Osteoblast (primary cell): ENCODE results near the gene KANSL1. TPM values are rescaled to one million over a fixed set of nuclear protein-coding genes. Genes with fewer than 3 reads are reported as not detected.
"Not testable (repeated sequence)": the region's sequence is repeated elsewhere in the genome, so short reads cannot be mapped to it uniquely, and the experiment has no call there.

ENCODE experiments used
- DNase-seq: peaks from one replicate; pipeline ENCODE4 v3.0.0; 2011; ENCODE audit warnings: low spot score, mixed read lengths; ENCODE audit not compliant: insufficient read length; ENCODE audit errors: missing footprints
- H2AFZ ChIP-seq: 2 replicates; pipeline ENCODE4 v1.6.0; 2011; ENCODE audit warnings: mild to moderate bottlenecking, low read length
- H3K27ac ChIP-seq: 2 replicates; pipeline ENCODE4 v1.5.1; 2011; ENCODE audit warnings: mild to moderate bottlenecking, low read depth, low read length, moderate library complexity
- H3K27me3 ChIP-seq: 2 replicates; pipeline ENCODE4 v1.6.0; 2012; ENCODE audit warnings: mild to moderate bottlenecking, control low read depth, inconsistent platforms, low read length, moderate library complexity; ENCODE audit not compliant: insufficient read depth
- H3K36me3 ChIP-seq: 2 replicates; pipeline ENCODE4 v1.5.1; 2011; ENCODE audit warnings: mild to moderate bottlenecking, low read length, control low read depth, moderate library complexity; ENCODE audit not compliant: insufficient read depth
- H3K4me1 ChIP-seq: 2 replicates; pipeline ENCODE4 v1.5.1; 2011; ENCODE audit warnings: mild to moderate bottlenecking, low read length, control low read depth, moderate library complexity; ENCODE audit not compliant: insufficient read depth
- H3K4me2 ChIP-seq: 2 replicates; pipeline ENCODE4 v1.6.0; 2011; ENCODE audit warnings: mild to moderate bottlenecking, low read length; ENCODE audit not compliant: insufficient read depth
- H3K4me3 ChIP-seq: fragments of 200-600 bp; sonication (generic); 3 replicates; pipeline ENCODE4 v1.5.1; 2012; ENCODE audit warnings: mild to moderate bottlenecking, low read length, inconsistent platforms; ENCODE audit not compliant: insufficient read depth
- H3K79me2 ChIP-seq: 2 replicates; pipeline ENCODE4 v1.6.0; 2012; ENCODE audit warnings: mild to moderate bottlenecking, low read length, control low read depth, inconsistent platforms; ENCODE audit not compliant: insufficient read depth
- H3K9me3 ChIP-seq: 2 replicates; pipeline ENCODE4 v1.5.1; 2011; ENCODE audit warnings: low read depth, low read length, control low read depth
- H4K20me1 ChIP-seq: 2 replicates; pipeline ENCODE4 v1.6.0; 2012; ENCODE audit warnings: mild to moderate bottlenecking, low read length, control low read depth; ENCODE audit not compliant: insufficient read depth
- total RNA-seq: library from RNA; depleted of rRNA; stranded (reverse); fragments of >200 nt; gene quantifications from 2 replicates; pipeline ENCODE4 v1.2.3, GENCODE V29; 2012
- TF ChIP-seq, protein P1 (sequence below): IDR thresholded peaks from 2 replicates; pipeline ENCODE4 v1.5.1; 2011; ENCODE audit warnings: mild to moderate bottlenecking, low read depth, low read length, moderate library complexity; ENCODE audit errors: extremely low read depth

KANSL1 gene
- total RNA-seq, 1 donor, result 151 TPM

DNA sequence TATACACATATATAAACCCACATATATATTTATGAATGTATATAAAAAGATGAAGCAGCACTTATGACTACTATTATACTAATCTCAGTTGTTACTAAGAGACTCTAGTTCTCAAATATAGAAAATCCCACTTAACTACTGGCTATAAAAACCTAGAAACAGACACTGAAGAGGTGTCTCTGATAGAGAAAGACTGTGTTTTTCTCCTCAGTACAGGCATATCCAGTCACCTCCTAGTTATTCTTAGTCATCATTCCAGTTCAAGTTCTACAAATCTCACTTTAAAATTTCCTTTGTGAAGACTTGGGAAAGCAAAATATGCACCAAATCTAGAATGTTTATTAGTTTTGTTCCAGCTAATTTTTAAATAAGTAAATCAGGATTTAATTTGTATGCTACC, 100.2 kb downstream of the KANSL1 start:
- no peaks in the 10 kb centered on the region for H3K27me3 ChIP-seq
- no peak overlapping the region for H3K4me3 ChIP-seq
- H3K79me2 ChIP-seq, result peaks cover 93% of the 10 kb centered on the region
- H3K4me2 ChIP-seq, result no peak overlapping the region
- H4K20me1 ChIP-seq, result peaks cover 49% of the 10 kb centered on the region
- TF ChIP-seq, protein P1, sequence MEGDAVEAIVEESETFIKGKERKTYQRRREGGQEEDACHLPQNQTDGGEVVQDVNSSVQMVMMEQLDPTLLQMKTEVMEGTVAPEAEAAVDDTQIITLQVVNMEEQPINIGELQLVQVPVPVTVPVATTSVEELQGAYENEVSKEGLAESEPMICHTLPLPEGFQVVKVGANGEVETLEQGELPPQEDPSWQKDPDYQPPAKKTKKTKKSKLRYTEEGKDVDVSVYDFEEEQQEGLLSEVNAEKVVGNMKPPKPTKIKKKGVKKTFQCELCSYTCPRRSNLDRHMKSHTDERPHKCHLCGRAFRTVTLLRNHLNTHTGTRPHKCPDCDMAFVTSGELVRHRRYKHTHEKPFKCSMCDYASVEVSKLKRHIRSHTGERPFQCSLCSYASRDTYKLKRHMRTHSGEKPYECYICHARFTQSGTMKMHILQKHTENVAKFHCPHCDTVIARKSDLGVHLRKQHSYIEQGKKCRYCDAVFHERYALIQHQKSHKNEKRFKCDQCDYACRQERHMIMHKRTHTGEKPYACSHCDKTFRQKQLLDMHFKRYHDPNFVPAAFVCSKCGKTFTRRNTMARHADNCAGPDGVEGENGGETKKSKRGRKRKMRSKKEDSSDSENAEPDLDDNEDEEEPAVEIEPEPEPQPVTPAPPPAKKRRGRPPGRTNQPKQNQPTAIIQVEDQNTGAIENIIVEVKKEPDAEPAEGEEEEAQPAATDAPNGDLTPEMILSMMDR, result no peak
- no peak for DNase-seq
- no peak overlapping the region for H3K27ac ChIP-seq
- H3K36me3 ChIP-seq, result peaks cover 8% of the 10 kb centered on the region
- H3K4me1 ChIP-seq, result peaks cover 5% of the 10 kb centered on the region
- no peak overlapping the region for H2AFZ ChIP-seq
- H3K9me3 ChIP-seq, result no peaks in the 10 kb centered on the region

DNA sequence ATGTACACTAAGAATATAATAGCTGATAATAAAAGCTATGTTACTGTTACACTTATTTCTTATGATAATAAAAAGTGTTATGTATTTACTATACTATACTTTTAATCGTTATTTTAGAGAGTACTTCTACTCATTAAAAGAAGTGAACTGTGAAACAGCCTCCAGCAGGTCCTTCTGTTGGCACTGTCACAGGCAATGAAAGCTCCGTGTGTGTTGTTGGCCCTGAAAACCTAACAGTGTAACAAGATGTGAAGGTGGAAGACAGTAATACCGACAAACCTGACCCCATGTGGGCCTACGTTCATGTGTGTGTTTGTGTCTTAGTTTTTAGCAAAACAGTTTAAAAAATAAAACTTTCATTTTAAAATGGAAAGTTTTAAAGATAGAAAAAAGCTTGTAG, 102.4 kb downstream of the KANSL1 start:
- Histone ChIP-seq H3K4me3 (no peak overlapping the region), H3K9me3 (no peaks in the 10 kb centered on the region), H3K4me1 (peaks cover 5% of the 10 kb centered on the region), H3K27me3 (no peaks in the 10 kb centered on the region), H4K20me1 (peaks cover 40% of the 10 kb centered on the region), H2AFZ (no peak overlapping the region), H3K79me2 (peaks cover 92% of the 10 kb centered on the region), H3K4me2 (no peak overlapping the region), H3K27ac (no peak overlapping the region), H3K36me3 (peaks cover 8% of the 10 kb centered on the region)
- TF ChIP-seq, protein P1, result no peak
- DNase-seq, result no peak

GRCh38 chr17:46089389-46089965, 103.8 kb downstream of the KANSL1 start:
- peaks cover 36% of the 10 kb centered on the region for H4K20me1 ChIP-seq
- no peak overlapping the region for H2AFZ ChIP-seq
- no peaks in the 10 kb centered on the region for H3K27me3 ChIP-seq
- TF ChIP-seq, protein P1, result no peak
- no peak overlapping the region for H3K27ac ChIP-seq
- peaks cover 8% of the 10 kb centered on the region for H3K36me3 ChIP-seq
- peaks cover 91% of the 10 kb centered on the region for H3K79me2 ChIP-seq
- no peaks in the 10 kb centered on the region for H3K9me3 ChIP-seq
- H3K4me1 ChIP-seq, result peaks cover 5% of the 10 kb centered on the region
- DNase-seq, result no peak
- no peak overlapping the region for H3K4me3 ChIP-seq
- H3K4me2 ChIP-seq, result no peak overlapping the region

- Histone ChIP-seq H3K27ac (no peak overlapping the region), H4K20me1 (peaks cover 38% of the 10 kb centered on the region), H3K4me3 (no peak overlapping the region), H3K9me3 (no peaks in the 10 kb centered on the region), H2AFZ (no peak overlapping the region), H3K4me2 (no peak overlapping the region), H3K79me2 (peaks cover 90% of the 10 kb centered on the region), H3K4me1 (peaks cover 5% of the 10 kb centered on the region), H3K27me3 (no peaks in the 10 kb centered on the region), H3K36me3 (peaks cover 8% of the 10 kb centered on the region)
- TF ChIP-seq, protein P1, result no peak
- DNase-seq, result no peak
Measured at GRCh38 chr17:46088595-46088994, 104.6 kb downstream of the KANSL1 start.

GRCh38 chr17:46087871-46088270, 105.4 kb downstream of the KANSL1 start:
- not testable (repeated sequence) for H3K27ac ChIP-seq, H3K27me3 ChIP-seq, H3K36me3 ChIP-seq, DNase-seq, H3K9me3 ChIP-seq, H3K4me3 ChIP-seq, H3K4me1 ChIP-seq, H3K4me2 ChIP-seq, H2AFZ ChIP-seq
- peaks cover 36% of the 10 kb centered on the region for H4K20me1 ChIP-seq
- H3K79me2 ChIP-seq, result peaks cover 91% of the 10 kb centered on the region
